Neural cell (in vitro differentiated cells): ENCODE measurements around the gene GIT2. TPM values are rescaled to one million over a fixed set of nuclear protein-coding genes. Genes with fewer than 3 reads are reported as not detected.

Experiments used
- H2AFZ ChIP-seq: fragments of 200-600, 300-800 bp; sonication (generic), shearing (Covaris generic); 2 replicates; pipeline ENCODE4 v1.6.0; 2014; ENCODE audit warnings: low read depth, mild to moderate bottlenecking, antibody characterized with exemption, low read length, moderate library complexity
- H3F3A ChIP-seq: fragments of 200-600 bp; shearing (Covaris generic); 2 replicates; pipeline ENCODE4 v1.6.1; 2016; ENCODE audit warnings: mild to moderate bottlenecking, moderate library complexity, mixed read lengths, antibody characterized with exemption, low read length; ENCODE audit not compliant: insufficient read depth, poor library complexity, severe bottlenecking
- H3K27ac ChIP-seq: fragments of 200-600, 300-800 bp; sonication (generic), shearing (Covaris generic); 2 replicates; pipeline ENCODE4 v1.5.1; 2014; ENCODE audit warnings: mild to moderate bottlenecking, low read length, moderate library complexity
- H3K27me3 ChIP-seq: fragments of 300-800, 200-600 bp; sonication (generic), shearing (Covaris generic); 2 replicates; pipeline ENCODE4 v1.6.0; 2014; ENCODE audit warnings: mild to moderate bottlenecking, low read depth, low read length, moderate library complexity; ENCODE audit not compliant: insufficient read depth
- H3K36me3 ChIP-seq: fragments of 300-800, 200-600 bp; sonication (generic), shearing (Covaris generic); 2 replicates; pipeline ENCODE4 v1.5.1; 2014; ENCODE audit warnings: mild to moderate bottlenecking, antibody characterized with exemption, low read length, moderate library complexity; ENCODE audit not compliant: insufficient read depth
- H3K4me2 ChIP-seq: fragments of 300-800, 200-600 bp; sonication (generic), shearing (Covaris generic); 2 replicates; pipeline ENCODE4 v1.6.0; 2014; ENCODE audit warnings: mild to moderate bottlenecking, low read length
- H3K4me3 ChIP-seq: fragments of 300-800, 200-600 bp; sonication (generic), shearing (Covaris generic); 2 replicates; pipeline ENCODE4 v1.5.1; 2014; ENCODE audit warnings: mild to moderate bottlenecking, low read length, moderate library complexity
- H3K79me2 ChIP-seq: fragments of 200-600 bp; shearing (Covaris generic); replicated peaks from 2 replicates; pipeline ENCODE4 v1.6.0; 2014; ENCODE audit warnings: mild to moderate bottlenecking, low read length, moderate library complexity; ENCODE audit not compliant: insufficient read depth
- H3K9ac ChIP-seq: fragments of 300-800, 200-600 bp; sonication (generic), shearing (Covaris generic); 2 replicates; pipeline ENCODE4 v1.6.1; 2016; ENCODE audit warnings: mild to moderate bottlenecking, low read length, mixed read lengths
- H3K9me2 ChIP-seq: fragments of 200-600 bp; shearing (Covaris generic); 2 replicates; pipeline ENCODE4 v1.6.1; 2016; ENCODE audit warnings: mild to moderate bottlenecking, low read length, mixed read lengths; ENCODE audit not compliant: insufficient read depth
- H3K9me3 ChIP-seq: fragments of 200-600, 300-800 bp; sonication (generic), shearing (Covaris generic); 2 replicates; pipeline ENCODE4 v1.6.1; 2016; ENCODE audit warnings: mild to moderate bottlenecking, mixed run types, low read length, moderate library complexity, mixed read lengths
- H4K20me1 ChIP-seq: fragments of 200-600 bp; shearing (Covaris generic); 2 replicates; pipeline ENCODE4 v1.6.1; 2016; ENCODE audit warnings: mild to moderate bottlenecking, mixed run types; ENCODE audit not compliant: insufficient read depth
- EP300 ChIP-seq: fragments of 450-650 bp; conservative IDR thresholded peaks from 2 replicates; pipeline ENCODE4 v1.6.1; 2014; ENCODE audit warnings: antibody characterized with exemption, mild to moderate bottlenecking, moderate library complexity; ENCODE audit not compliant: poor library complexity, severe bottlenecking
- EZH2 ChIP-seq: fragments of 200-600, 300-800 bp; shearing (Covaris generic), sonication (generic); IDR thresholded peaks from 2 replicates; pipeline ENCODE4 v1.6.1; 2014; ENCODE audit warnings: antibody characterized with exemption, low read length, borderline replicate concordance, mild to moderate bottlenecking; ENCODE audit not compliant: insufficient read depth, poor library complexity, severe bottlenecking
- MXI1 ChIP-seq: fragments of 450-650 bp; conservative IDR thresholded peaks from 2 replicates; pipeline ENCODE4 v1.6.1; 2014; ENCODE audit warnings: antibody characterized with exemption, mild to moderate bottlenecking; ENCODE audit not compliant: poor library complexity, severe bottlenecking
- POLR2AphosphoS5 ChIP-seq: IDR thresholded peaks from 2 replicates; pipeline ENCODE4 v1.6.1; 2012
- RAD21 ChIP-seq: fragments of 450-650 bp; conservative IDR thresholded peaks from 2 replicates; pipeline ENCODE4 v1.6.1; 2014; ENCODE audit warnings: antibody characterized with exemption, mild to moderate bottlenecking, moderate library complexity
- SMC3 ChIP-seq: fragments of 450-650 bp; conservative IDR thresholded peaks from 2 replicates; pipeline ENCODE4 v1.6.1; 2014; ENCODE audit warnings: antibody characterized with exemption, mild to moderate bottlenecking, moderate library complexity; ENCODE audit not compliant: poor library complexity
- TAF1 ChIP-seq: IDR thresholded peaks from 2 replicates; pipeline ENCODE4 v1.6.1; 2012; ENCODE audit warnings: low read depth
- polyA plus RNA-seq: library from polyadenylated mRNA; depleted of rRNA; stranded (reverse); fragments of >200 nt; gene quantifications from 2 replicates; pipeline ENCODE4 v1.2.3, GENCODE V29; 2014
- TF ChIP-seq, protein P1 (sequence below): IDR thresholded peaks from 2 replicates; pipeline ENCODE4 v1.6.1; 2012; ENCODE audit warnings: borderline replicate concordance
- TF ChIP-seq, protein P2 (sequence below): fragments of 450-650 bp; IDR thresholded peaks from 2 replicates; pipeline ENCODE4 v1.5.1; 2014; ENCODE audit warnings: antibody characterized with exemption, mild to moderate bottlenecking, moderate library complexity; ENCODE audit not compliant: poor library complexity, severe bottlenecking

Gene GIT2
- polyA plus RNA-seq, 1 donor from 2014 or later: 14.2 TPM

DNA sequence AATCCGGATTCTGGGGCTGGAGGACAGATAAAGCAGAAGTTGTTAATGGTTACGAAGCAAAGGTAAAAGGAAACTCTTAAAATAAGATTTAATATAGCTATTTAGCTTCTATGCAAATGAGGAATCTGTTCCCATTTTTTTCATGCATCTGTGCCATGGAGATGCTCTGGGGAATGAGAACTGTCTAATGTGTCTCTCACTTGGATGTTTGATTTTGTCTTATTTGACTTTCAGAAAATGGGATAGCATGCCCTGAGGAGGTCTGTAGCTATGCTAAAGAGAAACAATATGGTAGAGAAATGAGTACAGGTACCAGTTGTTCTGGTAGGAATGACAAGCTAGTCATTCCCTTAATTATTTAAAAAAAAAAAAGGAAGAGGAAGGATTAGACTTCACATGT, 27.9 kb upstream of the GIT2 start:
- peak overlapping the region; percentile 20 for H3K4me3 ChIP-seq
- H3K79me2 ChIP-seq: no peaks in the 10 kb centered on the region
- H3F3A ChIP-seq: no peaks in the 10 kb centered on the region
- H3K36me3 ChIP-seq: peaks cover 10% of the 10 kb centered on the region
- H4K20me1 ChIP-seq: no peaks in the 10 kb centered on the region
- no peak overlapping the region for H2AFZ ChIP-seq
- no peaks in the 10 kb centered on the region for H3K27me3 ChIP-seq
- H3K9me3 ChIP-seq: no peaks in the 10 kb centered on the region
- H3K9ac ChIP-seq: no peak overlapping the region
- H3K9me2 ChIP-seq: no peaks in the 10 kb centered on the region
- no peak overlapping the region for H3K4me2 ChIP-seq
- H3K27ac ChIP-seq: peak overlapping the region; percentile 35
- TF ChIP-seq MXI1: no peak
- TF ChIP-seq SMC3: no peak
- no peak for TF ChIP-seq RAD21

DNA sequence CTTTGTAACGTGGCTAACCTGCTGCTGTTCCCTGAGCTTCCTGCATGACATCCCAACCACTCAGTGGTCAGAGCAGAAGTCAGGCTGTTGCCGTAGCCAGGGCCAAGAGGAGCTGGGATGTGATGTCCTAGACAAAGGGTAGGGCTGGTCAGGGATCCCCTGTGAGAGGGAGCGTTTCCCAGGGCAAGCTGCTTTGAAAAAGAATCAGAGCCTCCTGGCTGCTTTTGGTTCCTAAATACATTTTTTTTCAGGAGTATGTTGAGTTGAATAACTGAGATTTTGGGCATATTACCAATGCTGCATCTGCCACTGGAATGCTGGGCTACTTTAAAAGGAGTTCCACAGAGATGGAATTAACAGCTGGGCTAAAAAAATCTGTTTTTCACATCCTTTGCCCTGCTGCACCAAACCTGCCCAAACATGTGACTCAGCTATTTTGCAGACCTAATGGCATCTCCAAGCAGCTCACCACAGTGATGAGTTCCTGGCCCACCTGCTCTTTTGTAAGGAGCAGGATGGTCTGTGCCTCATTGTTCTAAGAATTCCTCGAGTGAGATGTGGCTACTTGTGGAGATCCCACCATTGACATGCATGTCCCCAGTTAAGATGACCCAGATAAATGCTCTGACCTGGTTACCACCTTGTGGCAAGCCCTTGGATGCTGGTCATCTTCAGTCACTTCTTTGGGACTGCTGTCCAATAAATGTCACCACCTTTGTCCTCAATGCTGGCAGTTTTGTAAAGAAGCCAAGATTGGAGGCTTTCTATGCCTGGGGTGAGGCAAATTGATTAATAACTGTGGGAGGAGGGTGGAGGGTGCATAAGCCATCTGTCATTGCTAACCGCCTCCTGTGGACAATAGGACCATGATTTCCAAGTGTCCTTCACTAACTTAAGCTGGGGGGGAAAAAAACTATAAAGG, 27.2 kb upstream of the GIT2 start:
- TF ChIP-seq EZH2 (no peak), MXI1 (no peak), POLR2AphosphoS5 (no peak), SMC3 (no peak), RAD21 (no peak), EP300 (no peak), TAF1 (no peak)
- TF ChIP-seq, protein P1, sequence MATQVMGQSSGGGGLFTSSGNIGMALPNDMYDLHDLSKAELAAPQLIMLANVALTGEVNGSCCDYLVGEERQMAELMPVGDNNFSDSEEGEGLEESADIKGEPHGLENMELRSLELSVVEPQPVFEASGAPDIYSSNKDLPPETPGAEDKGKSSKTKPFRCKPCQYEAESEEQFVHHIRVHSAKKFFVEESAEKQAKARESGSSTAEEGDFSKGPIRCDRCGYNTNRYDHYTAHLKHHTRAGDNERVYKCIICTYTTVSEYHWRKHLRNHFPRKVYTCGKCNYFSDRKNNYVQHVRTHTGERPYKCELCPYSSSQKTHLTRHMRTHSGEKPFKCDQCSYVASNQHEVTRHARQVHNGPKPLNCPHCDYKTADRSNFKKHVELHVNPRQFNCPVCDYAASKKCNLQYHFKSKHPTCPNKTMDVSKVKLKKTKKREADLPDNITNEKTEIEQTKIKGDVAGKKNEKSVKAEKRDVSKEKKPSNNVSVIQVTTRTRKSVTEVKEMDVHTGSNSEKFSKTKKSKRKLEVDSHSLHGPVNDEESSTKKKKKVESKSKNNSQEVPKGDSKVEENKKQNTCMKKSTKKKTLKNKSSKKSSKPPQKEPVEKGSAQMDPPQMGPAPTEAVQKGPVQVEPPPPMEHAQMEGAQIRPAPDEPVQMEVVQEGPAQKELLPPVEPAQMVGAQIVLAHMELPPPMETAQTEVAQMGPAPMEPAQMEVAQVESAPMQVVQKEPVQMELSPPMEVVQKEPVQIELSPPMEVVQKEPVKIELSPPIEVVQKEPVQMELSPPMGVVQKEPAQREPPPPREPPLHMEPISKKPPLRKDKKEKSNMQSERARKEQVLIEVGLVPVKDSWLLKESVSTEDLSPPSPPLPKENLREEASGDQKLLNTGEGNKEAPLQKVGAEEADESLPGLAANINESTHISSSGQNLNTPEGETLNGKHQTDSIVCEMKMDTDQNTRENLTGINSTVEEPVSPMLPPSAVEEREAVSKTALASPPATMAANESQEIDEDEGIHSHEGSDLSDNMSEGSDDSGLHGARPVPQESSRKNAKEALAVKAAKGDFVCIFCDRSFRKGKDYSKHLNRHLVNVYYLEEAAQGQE: no peak
- TF ChIP-seq, protein P2, sequence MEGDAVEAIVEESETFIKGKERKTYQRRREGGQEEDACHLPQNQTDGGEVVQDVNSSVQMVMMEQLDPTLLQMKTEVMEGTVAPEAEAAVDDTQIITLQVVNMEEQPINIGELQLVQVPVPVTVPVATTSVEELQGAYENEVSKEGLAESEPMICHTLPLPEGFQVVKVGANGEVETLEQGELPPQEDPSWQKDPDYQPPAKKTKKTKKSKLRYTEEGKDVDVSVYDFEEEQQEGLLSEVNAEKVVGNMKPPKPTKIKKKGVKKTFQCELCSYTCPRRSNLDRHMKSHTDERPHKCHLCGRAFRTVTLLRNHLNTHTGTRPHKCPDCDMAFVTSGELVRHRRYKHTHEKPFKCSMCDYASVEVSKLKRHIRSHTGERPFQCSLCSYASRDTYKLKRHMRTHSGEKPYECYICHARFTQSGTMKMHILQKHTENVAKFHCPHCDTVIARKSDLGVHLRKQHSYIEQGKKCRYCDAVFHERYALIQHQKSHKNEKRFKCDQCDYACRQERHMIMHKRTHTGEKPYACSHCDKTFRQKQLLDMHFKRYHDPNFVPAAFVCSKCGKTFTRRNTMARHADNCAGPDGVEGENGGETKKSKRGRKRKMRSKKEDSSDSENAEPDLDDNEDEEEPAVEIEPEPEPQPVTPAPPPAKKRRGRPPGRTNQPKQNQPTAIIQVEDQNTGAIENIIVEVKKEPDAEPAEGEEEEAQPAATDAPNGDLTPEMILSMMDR: no peak
- Histone ChIP-seq H3K9me3 (no peaks in the 10 kb centered on the region), H3K9me2 (no peaks in the 10 kb centered on the region), H3K27me3 (no peaks in the 10 kb centered on the region), H2AFZ (no peak overlapping the region), H3K36me3 (peaks cover 17% of the 10 kb centered on the region), H3K4me2 (no peak overlapping the region), H3K4me3 (no peak overlapping the region), H3K79me2 (no peaks in the 10 kb centered on the region), H3K27ac (no peak overlapping the region), H3K9ac (no peak overlapping the region), H3F3A (no peaks in the 10 kb centered on the region), H4K20me1 (no peaks in the 10 kb centered on the region)
